Uterus (tissue), 4 donors: Measurements from ENCODE around the gene LMBR1L. TPM values are rescaled to one million over a fixed set of nuclear protein-coding genes. Genes with fewer than 3 reads are reported as not detected.
"Not testable (repeated sequence)": the region's sequence is repeated elsewhere in the genome, so short reads cannot be mapped to it uniquely, and the experiment has no call there.

Source experiments
- DNase-seq, 2 donors: peaks; one replicate each; pipeline ENCODE4 v3.0.0-alpha.2; 2019 to 2020
- H3K27ac ChIP-seq, 2 donors: fragments of 200-600 bp; sonication (generic); 1 replicate in 1 of 2; 2 replicates in 1 of 2; pipeline ENCODE4 v1.5.1; 2016 to 2018
- H3K27me3 ChIP-seq, 2 donors: fragments of 200-600 bp; sonication (generic); one replicate each; pipeline ENCODE4 v1.5.1; 2018 to 2019; ENCODE audit warnings: control low read depth in 1 of 2
- H3K36me3 ChIP-seq, 2 donors: fragments of 200-600 bp; sonication (generic); one replicate each; pipeline ENCODE4 v1.5.1; 2019; ENCODE audit warnings: control low read depth in 1 of 2
- H3K4me1 ChIP-seq, 2 donors: fragments of 200-600 bp; sonication (generic); one replicate each; pipeline ENCODE4 v1.5.1; 2018 to 2019; ENCODE audit warnings: control low read depth in 1 of 2
- H3K4me3 ChIP-seq, 2 donors: fragments of 200-600 bp; sonication (generic); 1 replicate in 1 of 2; 2 replicates in 1 of 2; pipeline ENCODE4 v1.5.1; 2018 to 2019; ENCODE audit warnings: mild to moderate bottlenecking in 1 of 2
- H3K9me3 ChIP-seq, 2 donors: fragments of 200-600 bp; sonication (generic); one replicate each; pipeline ENCODE4 v1.5.1; 2019; ENCODE audit warnings: control low read depth in 1 of 2
- CTCF ChIP-seq, 4 experiments: fragments of 200-600 bp in 2 of 4; fragments of 450-650 bp in 2 of 4; sonication (generic) in 2 of 4; IDR thresholded peaks; one replicate each; pipeline ENCODE4 v1.5.1; 2016 to 2019; ENCODE audit warnings: antibody characterized with exemption in 4 of 4, mild to moderate bottlenecking in 2 of 4, moderate library complexity in 1 of 4
- POLR2A ChIP-seq, 2 donors: fragments of 450-650 bp; IDR thresholded peaks; one replicate each; pipeline ENCODE4 v1.6.1; 2016; ENCODE audit warnings: antibody characterized with exemption in 2 of 2, mild to moderate bottlenecking in 1 of 2, moderate library complexity in 1 of 2
- intact Hi-C: fragments of 100-400 bp; cut with DNase I; formaldehyde crosslinking; loops from one replicate; pipeline ENCODE4 v1.15.1; 2023; ENCODE audit warnings: low total_unique reads
- total RNA-seq, 4 donors: library from RNA; depleted of rRNA in 3 of 4; stranded (reverse); fragments of >200 nt in 3 of 4; gene quantifications; one replicate each; pipeline versions ENCODE4 v1.1.0 to v1.2.4, GENCODE V29; 2014 to 2023
- donor health status: DM: yes; HTN: yes; CAD: no.

The LMBR1L gene
- total RNA-seq, 4 donors from 2014 or later: 22.1 to 114 (median 43.2) TPM

- Histone ChIP-seq H3K9me3 (no peaks in the 10 kb centered on the region), H3K4me3 (peak overlapping the region; percentile 81 to 99), H3K36me3 (no peaks in the 10 kb centered on the region), H3K27ac (peak overlapping the region; percentile 100), H3K4me1 (no peaks in the 10 kb centered on the region), H3K27me3 (no peaks in the 10 kb centered on the region)
- TF ChIP-seq POLR2A (IDR thresholded peaks at IDR 0.05) (no peak), CTCF (IDR thresholded peaks at IDR 0.05) (no peak)
- intact Hi-C loops: loop anchor here (10.0 kb wide), 2 partner anchors 65 to 105 kb away; partner anchors contain the start of genes KMT2D and RHEBL1
- DNase-seq: peak in 1 of 2 donors; percentile 36
Observed at GRCh38 chr12:49129332-49130150, 18.9 kb upstream of the LMBR1L start.

GRCh38 chr12:49127971-49128370 is 17.3 kb upstream of the LMBR1L start:
- H3K4me1 ChIP-seq, H3K9me3 ChIP-seq, DNase-seq, H3K27ac ChIP-seq, H3K36me3 ChIP-seq, H3K4me3 ChIP-seq, H3K27me3 ChIP-seq: not testable (repeated sequence)
- intact Hi-C loops: loop anchor here (10.0 kb wide), 1 partner anchor 63 kb away; the partner anchor contains the start of genes KMT2D and RHEBL1

GRCh38 chr12:49126852-49127763 is 16.5 kb upstream of the LMBR1L start:
- Histone ChIP-seq H3K27me3 (no peaks in the 10 kb centered on the region), H3K9me3 (no peaks in the 10 kb centered on the region), H3K4me1 (no peaks in the 10 kb centered on the region), H3K36me3 (no peaks in the 10 kb centered on the region), H3K27ac (no peak overlapping the region), H3K4me3 (no peak overlapping the region)
- DNase-seq: no peak
- intact Hi-C loops: loop anchor here (10.0 kb wide), 1 partner anchor 62 kb away; the partner anchor contains the start of genes KMT2D and RHEBL1
- no peak for TF ChIP-seq CTCF (IDR thresholded peaks at IDR 0.05)
- TF ChIP-seq POLR2A (IDR thresholded peaks at IDR 0.05): no peak

GRCh38 chr12:49121047-49121696 is 10.5 kb upstream of the LMBR1L start:
- DNase-seq: peak in 1 of 2 donors; percentile 47
- intact Hi-C loops: loop anchor here (10.0 kb wide), 1 partner anchor 56 kb away; the partner anchor contains the start of genes KMT2D and RHEBL1
- TF ChIP-seq CTCF (IDR thresholded peaks at IDR 0.05) (peak; percentile 38 to 74 (median 65)), POLR2A (IDR thresholded peaks at IDR 0.05) (no peak)

GRCh38 chr12:49111206-49111605 is 559 bp upstream of the LMBR1L start:
- no peak for DNase-seq
- H3K4me1 ChIP-seq: peaks cover 14 to 15% of the 10 kb centered on the region in 2 donors
- no peaks in the 10 kb centered on the region for H3K36me3 ChIP-seq
- H3K4me3 ChIP-seq: peak overlapping the region; percentile 31 to 90
- H3K27ac ChIP-seq: peak overlapping the region; percentile 94 to 96
- H3K9me3 ChIP-seq: no peaks in the 10 kb centered on the region
- no peak for TF ChIP-seq CTCF (IDR thresholded peaks at IDR 0.05)
- TF ChIP-seq POLR2A (IDR thresholded peaks at IDR 0.05): no peak
- H3K27me3 ChIP-seq: no peaks in the 10 kb centered on the region
- intact Hi-C loops: no loop called here

More at GRCh38 chr12:49121047-49121696, 10.5 kb upstream of the LMBR1L start:
- Histone ChIP-seq H3K36me3 (no peaks in the 10 kb centered on the region), H3K27ac (no peak overlapping the region), H3K4me3 (no peak overlapping the region), H3K9me3 (no peaks in the 10 kb centered on the region), H3K27me3 (no peaks in the 10 kb centered on the region), H3K4me1 (no peaks in the 10 kb centered on the region)
